Measurements from ENCODE around the gene PTGER3.

DNA sequence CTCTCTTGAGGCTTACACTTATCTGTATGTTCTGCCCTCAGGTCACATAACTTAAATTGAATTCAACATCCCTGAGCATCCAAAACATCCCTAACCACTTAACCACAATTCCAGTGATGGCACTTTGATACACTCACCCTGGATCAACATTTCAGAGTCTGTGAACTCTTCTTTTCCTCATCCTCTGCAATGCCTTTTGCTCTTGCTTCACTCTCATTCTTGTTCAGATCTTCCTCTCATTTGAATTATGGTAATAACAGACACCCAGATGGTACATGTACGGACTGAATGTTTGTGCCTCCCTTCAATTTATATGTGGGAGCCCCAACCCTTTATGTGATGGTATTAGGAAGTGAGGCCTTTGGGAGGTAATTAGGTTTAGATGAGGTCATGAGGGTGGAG, 33.4 kb downstream of the PTGER3 start:
- TF ChIP-seq EZH2 (IDR thresholded peaks at IDR 0.05; ENCODE audit: low read length, missing control alignments), result no peak
- TF ChIP-seq, protein P1, sequence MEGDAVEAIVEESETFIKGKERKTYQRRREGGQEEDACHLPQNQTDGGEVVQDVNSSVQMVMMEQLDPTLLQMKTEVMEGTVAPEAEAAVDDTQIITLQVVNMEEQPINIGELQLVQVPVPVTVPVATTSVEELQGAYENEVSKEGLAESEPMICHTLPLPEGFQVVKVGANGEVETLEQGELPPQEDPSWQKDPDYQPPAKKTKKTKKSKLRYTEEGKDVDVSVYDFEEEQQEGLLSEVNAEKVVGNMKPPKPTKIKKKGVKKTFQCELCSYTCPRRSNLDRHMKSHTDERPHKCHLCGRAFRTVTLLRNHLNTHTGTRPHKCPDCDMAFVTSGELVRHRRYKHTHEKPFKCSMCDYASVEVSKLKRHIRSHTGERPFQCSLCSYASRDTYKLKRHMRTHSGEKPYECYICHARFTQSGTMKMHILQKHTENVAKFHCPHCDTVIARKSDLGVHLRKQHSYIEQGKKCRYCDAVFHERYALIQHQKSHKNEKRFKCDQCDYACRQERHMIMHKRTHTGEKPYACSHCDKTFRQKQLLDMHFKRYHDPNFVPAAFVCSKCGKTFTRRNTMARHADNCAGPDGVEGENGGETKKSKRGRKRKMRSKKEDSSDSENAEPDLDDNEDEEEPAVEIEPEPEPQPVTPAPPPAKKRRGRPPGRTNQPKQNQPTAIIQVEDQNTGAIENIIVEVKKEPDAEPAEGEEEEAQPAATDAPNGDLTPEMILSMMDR (conservative IDR thresholded peaks at IDR 0.05 in 1 of 2, IDR thresholded peaks at IDR 0.05 in 1 of 2; ENCODE audit: low read depth in 1 of 2, low read length in 2 of 2), result no peak
